Fibroblast of villous mesenchyme (primary cell): ENCODE data around the gene ALS2CL. TPM values are rescaled to one million over a fixed set of nuclear protein-coding genes. Genes with fewer than 3 reads are reported as not detected.

Experiments used
- DNase-seq: peaks from one replicate; pipeline ENCODE4 v3.0.0-alpha.2; 2010; ENCODE audit warnings: low read depth
- H3K4me3 ChIP-seq: 2 replicates; pipeline ENCODE4 v1.5.1; 2011; ENCODE audit warnings: low read depth, mild to moderate bottlenecking, low read length
- CTCF ChIP-seq: IDR thresholded peaks from 2 replicates; pipeline ENCODE4 v1.5.1; 2012; ENCODE audit warnings: low read depth, mild to moderate bottlenecking, low read length; ENCODE audit not compliant: insufficient read depth
- total RNA-seq: library from RNA; depleted of rRNA; stranded (reverse); fragments of >200 nt; gene quantifications from 2 replicates; pipeline ENCODE4 v1.2.3, GENCODE V29; 2012

The ALS2CL gene
- total RNA-seq, 1 donor: 6.0 TPM

DNA sequence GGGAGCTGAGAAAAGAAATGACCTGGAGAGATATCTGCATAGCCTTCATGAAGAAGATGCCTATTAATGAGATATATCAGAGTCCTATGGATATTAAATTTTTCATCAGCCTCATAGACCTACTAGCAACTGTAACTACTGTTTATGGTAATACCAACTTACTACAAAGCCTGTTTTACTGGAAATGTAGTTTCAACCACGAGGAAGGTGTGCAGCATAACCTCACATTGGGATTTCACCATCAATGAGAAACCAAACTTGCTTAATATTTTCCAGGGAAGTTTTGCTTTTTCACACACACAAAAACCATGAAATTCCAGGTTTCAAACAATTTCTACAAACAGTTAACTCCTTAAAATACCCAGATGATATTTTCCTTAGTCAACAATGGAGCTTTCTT is 49.8 kb downstream of the ALS2CL start:
- DNase-seq: no peak
- no peak overlapping the region for H3K4me3 ChIP-seq
- no peak for TF ChIP-seq CTCF

DNA sequence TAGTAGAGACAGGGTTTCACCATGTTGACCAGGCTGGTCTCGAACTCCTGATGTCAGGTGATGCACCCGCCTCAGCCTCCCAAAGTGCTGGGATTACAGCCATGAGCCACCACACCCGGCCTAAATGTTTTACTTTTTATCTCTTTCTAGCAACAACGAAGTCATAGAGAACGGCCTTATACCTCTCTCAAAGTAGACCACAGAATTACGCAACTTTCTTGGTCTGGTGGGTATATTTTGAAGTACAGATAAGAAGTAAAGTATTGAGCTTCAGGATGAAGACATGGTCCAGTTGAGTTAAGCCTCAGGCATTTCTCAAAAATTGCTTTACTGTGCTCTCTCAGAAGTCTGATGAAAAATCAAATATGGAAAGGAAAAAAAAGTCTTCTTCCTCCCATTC is 50.5 kb downstream of the ALS2CL start:
- H3K4me3 ChIP-seq: no peak overlapping the region
- no peak for TF ChIP-seq CTCF
- peak; percentile 14 for DNase-seq

DNA sequence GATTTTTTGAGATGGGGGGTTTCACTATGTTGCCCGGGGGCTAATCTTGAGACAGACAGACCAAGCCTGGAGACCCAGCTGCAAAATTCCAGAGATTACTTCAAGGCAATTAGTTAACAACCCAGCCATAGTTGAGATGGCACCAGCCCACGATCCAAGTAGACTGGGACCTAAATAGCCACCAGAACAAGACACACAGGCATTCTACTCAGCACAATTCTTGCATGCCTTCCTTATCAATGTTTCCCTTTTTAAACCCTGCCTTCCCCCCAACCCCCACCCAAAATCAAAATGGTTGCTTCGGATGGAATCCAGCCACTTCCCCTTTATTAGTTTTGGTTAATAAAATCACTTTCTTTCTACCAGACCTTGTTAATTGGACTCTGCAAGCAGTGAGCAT is 52.6 kb downstream of the ALS2CL start:
- H3K4me3 ChIP-seq: no peak overlapping the region
- DNase-seq: no peak
- no peak for TF ChIP-seq CTCF

DNA sequence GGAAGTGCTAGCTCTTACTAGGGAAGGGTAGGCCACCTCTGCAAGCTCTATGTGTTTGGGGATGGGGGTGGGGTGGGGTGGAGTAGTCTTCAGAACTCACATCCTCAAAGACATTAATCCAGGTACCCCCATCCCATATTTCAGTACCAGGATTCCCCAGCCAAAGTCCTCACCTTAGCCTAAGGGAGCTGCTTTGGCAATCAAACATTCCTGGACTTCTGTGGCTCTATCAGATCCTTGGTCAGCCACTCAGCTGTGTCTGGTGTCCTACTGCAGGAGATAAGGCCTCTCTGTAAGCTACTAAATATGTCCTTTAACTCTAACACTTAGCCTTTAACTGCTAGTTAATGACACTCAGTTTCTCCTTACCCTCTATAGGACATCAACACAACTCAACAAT is 54.3 kb downstream of the ALS2CL start:
- H3K4me3 ChIP-seq: no peak overlapping the region
- TF ChIP-seq CTCF: no peak
- no peak for DNase-seq

DNA sequence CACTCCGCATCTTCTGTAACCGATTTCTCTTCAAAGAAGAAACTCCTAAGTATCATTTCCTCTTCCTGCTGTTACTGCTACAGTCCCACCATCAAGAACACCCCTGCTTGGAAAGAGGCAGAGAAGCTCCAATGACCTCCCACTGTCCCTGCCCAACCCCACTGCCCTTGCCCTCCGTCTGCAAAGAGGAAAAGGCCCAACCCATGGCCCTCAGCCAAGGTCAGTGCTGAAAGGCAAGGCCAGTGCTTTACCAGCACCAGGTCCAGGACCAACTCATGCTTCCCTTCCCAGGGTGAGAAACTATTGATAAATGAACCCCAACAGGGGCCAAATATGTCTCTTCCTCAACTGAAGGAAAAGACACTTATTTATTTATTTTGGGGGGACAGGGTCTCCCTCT is 58.6 kb downstream of the ALS2CL start:
- no peak for TF ChIP-seq CTCF
- no peak overlapping the region for H3K4me3 ChIP-seq
- no peak for DNase-seq

- no peak overlapping the region for H3K4me3 ChIP-seq
- TF ChIP-seq CTCF: no peak
- DNase-seq: peak; percentile 46
Measured at GRCh38 chr3:46632792-46633191, 60.7 kb downstream of the ALS2CL start.

DNA sequence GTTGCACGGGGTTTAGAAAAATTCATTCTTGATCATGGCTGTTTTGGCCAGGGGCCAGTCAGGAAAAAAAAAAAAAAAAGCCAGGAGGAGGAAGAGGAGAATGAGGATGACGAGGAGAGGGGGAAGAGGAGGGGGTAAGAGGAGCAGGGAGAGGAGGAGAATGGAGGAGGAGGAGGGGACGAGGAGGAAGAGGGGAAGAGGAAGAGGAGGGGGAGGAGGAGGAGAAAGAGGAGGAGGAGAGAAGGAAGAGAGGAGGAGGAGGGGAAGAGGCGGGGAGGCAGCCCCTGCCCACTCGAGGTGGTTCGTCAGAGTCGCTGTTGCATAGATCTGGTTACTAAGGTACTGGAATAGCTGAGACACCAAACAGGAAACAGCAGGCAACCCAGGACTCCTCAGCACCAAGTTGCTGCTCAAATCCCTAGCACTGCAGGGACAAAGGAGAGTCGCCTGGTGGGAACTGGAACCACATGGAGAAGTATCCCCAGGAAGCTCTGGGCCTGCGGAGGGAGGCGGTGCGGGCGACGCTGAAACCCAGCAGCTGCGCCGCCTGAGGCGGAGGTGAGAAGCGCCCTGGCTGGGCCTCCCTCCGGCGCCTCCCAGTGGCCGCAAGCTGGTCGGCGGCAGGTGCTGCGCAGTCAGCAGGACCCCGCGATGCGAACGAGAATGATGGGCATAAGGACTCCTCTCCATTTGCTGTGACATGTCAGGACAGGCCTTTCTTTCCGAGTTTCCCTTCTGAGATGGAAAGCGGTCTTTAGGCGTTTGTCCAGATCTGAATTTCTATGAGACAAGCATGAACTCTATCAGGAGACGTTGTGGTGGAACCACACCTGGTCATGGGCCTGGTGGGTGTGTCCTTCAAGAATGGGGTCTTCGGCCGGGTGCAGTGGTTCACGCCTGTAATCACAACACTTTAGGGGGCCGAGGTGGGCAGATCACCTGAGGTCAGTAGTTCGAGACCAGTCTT is 63.6 kb downstream of the ALS2CL start:
- peak; percentile 69 for DNase-seq
- peak; percentile 99 for TF ChIP-seq CTCF
- peak overlapping the region; percentile 34 for H3K4me3 ChIP-seq
